Endometrium (tissue), 2 donors: ENCODE results near the gene PTPRF.

ENCODE experiments used
- FAIRE-seq: peaks from 2 replicates; lab custom pipeline; 2012; peaks lifted over from hg19 to GRCh38; lab: Jason Lieb, UNC
- donor health status: control.
- donor health status: control.

PTPRF gene

DNA sequence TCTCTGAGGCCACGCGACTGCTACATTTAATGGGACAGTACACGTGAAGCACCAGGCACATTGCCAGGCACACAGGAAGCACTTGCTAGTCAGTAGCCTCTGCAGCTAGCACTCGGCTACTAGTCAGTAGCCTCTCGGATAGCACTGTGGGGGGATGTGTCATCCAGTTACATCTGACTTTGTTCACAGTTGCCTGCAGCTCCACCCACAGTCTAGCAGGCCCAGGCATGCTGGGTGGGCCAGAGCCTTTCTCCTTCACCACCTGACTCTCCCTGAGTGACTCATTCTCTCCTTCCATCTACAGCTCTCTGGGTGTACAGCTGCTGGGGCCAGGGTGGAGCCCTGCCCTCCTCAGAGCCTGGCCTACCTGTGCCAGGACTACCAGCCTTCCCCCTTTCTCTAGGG is 51.5 kb downstream of the PTPRF start:
- no peak for FAIRE-seq

DNA sequence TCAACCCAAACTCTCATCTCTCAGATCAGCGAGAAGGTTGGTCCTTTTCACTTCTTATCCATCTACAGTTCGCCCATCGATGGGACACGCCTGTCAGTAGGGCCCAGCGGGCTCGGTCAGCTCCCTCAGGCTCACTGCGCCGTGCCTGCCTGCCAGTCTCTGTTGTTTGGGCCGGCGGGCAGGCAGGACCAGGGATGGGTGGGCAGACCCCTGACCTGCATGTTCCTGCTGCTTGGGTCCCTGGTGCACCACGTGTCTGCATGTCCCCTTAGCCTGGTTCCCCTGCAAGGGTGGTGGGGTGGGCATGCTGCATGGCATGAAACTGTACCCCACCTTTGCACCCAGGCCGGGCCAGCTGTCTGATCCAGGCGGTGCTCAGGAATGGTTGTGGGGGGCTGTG is 52.4 kb downstream of the PTPRF start:
- no peak for FAIRE-seq

DNA sequence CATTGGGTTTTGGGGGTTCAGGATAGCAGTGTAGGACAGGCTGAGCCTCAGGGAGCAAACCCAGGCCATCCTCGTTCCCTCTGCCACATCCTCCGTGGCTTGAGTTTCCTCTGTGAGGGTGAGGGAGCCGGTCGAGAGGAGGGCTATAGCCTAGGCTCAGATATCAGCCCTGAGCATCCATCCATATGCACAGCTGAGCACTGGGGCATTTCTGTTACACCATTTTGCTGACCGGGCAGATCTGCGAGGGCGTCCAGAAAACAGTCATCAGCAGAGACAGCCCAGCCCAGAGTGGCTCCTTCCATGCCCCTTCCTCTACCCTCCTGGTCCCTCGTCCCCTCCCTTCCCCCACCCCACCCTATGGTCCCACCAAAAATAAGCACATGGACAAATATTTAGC is 53.5 kb downstream of the PTPRF start:
- no peak for FAIRE-seq

DNA sequence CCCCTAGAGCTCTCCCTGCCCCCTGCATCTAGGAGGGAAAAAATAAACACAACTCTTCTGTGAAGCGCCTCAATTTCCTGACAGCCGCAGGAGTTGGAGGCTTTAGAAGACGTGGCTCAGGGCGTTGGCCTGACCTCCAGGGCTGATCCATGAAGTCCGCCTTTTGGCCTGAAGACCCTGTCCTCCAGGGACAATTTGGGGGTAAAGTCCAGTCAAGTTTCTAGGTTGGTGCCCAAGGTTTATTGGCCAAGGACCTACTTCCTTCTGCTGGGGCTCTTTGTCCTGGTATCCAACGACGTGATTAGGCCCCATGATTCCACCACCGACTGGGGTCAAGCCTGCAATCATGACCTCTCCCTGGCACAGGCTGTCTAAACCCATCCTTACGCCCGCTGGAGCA is 54.9 kb downstream of the PTPRF start:
- FAIRE-seq, result no peak

GRCh38 chr1:43586136-43586731 is 55.6 kb downstream of the PTPRF start:
- FAIRE-seq, result no peak

DNA sequence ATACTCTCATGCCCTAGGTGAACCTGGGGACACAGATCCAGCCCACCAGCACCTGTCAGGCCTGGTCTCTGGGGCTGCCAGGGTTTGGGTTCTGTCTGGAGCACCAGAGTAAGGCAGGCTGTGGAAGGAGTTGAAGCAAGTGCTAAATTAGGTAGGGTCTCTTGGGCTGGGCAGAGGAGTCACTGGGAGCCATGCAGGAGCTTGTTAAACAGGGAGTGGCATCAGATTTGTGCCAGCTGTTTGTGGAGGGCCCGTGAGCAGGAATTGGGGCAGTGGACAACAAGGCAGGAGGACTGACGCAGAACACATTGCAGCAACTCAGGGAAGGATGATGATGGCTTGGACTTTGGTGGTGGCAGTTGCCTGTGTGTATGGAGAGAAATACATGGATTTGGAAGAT is 56.3 kb downstream of the PTPRF start:
- no peak for FAIRE-seq

DNA sequence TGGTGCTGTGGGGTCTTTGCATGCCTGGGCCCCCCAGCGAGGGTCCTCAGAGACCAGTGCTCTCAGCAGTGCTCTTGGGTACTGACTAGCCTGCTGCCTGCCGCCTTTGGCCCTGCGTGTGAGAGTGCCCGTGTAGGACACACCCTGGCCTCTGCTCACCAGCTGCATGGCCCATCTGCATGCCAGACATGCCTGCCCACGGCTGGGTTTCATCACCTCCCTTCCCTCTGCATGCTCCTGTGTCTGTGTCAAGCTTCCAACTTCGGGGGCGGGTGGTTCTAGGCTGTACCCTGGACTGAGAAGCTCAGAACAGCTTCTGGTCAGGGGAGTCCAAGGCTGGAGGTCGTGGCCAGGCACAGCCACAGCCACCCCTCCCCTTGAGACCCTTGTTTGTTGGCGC is 56.9 kb downstream of the PTPRF start:
- FAIRE-seq, result no peak

DNA sequence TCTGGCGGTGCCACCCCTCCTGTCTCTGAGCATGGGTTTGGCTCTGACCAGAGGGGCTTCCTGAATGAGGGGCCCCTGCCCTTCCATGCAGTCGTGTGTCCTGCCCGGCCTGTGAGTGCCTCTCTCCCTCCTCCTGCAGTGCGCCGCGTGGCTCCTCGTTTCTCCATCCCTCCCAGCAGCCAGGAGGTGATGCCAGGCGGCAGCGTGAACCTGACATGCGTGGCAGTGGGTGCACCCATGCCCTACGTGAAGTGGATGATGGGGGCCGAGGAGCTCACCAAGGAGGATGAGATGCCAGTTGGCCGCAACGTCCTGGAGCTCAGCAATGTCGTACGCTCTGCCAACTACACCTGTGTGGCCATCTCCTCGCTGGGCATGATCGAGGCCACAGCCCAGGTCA is 57.9 kb downstream of the PTPRF start:
- no peak for FAIRE-seq

DNA sequence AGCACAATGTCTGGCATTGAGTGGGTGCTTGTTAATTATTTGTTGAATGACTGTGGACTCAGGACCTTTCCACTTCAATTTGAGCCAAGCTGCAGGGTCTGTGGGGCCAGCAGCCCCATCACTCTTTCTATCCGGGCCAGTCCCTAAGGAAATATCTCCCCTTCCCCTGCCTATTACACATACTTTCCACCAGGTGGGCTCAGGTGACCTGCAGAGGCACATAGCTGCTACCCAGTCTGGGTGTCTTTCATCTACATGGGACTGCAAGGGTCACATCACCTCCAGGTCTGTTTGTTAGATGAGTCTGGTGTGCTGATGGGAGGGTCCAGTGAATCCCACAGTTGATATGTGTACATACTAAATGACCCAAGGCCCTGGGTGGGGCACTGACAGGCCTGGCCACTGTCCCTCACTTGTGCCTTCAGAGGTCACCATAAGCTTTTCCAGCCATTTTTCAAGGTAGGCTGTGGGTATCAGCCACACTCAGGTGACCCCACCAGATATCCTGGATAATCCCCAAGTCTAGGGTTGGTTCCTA is 59.8 kb downstream of the PTPRF start:
- FAIRE-seq, result no peak

GRCh38 chr1:43591181-43591580 is 60.5 kb downstream of the PTPRF start:
- FAIRE-seq, result no peak

GRCh38 chr1:43592051-43592665 is 61.5 kb downstream of the PTPRF start:
- no peak for FAIRE-seq

DNA sequence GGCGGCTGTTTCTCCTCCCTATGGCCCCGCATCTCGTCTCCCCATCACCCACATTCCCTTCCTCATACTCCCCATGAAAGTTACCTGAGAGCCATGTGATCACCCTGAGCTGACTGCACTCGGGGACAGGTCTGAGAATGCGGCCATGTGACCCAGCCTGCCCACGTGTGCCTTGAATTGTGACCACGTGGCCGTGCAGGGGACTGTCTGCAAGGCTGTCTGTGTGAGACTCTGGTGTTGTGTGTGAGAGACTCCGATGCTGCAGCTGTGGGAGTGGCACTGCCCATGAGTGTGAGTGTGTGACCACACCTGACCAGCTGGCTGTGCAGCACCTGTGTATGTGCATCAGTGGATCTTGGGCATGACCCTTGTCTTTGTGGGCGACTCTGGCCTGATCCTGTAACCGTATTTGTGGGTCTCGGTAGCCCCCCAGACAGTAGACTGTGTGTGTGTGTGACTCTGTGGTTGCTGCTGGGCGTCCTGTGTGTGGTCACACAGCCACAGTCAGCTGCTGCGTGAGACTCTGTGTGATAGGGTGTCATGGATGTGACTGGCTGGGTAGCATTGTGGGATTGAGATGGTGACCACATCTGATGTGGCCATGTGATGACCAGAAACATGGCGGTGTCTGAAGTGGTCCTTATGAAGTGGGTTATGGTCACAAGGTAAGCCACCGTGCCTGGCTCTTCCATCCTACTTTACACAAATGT is 62.4 kb downstream of the PTPRF start:
- FAIRE-seq, result no peak

- no peak for FAIRE-seq
Observed at GRCh38 chr1:43596579-43596978, 65.9 kb downstream of the PTPRF start.

DNA sequence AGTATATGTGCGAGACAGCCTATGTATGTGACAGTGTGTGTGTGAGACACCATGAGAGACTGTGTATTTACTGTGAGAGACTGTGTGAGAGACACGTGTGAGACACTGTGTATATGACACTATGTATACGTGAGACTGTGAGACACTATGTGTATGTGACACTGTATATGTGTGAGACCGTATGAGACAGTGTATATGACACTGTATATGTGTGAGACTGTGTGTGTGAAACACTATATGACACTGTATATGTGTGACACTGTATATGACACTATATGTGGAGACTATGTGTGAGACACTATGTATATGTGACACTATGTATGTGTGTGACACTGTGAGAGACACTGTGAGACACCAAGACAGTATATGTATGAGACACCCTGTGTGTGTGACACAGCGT is 66.3 kb downstream of the PTPRF start:
- no peak for FAIRE-seq

DNA sequence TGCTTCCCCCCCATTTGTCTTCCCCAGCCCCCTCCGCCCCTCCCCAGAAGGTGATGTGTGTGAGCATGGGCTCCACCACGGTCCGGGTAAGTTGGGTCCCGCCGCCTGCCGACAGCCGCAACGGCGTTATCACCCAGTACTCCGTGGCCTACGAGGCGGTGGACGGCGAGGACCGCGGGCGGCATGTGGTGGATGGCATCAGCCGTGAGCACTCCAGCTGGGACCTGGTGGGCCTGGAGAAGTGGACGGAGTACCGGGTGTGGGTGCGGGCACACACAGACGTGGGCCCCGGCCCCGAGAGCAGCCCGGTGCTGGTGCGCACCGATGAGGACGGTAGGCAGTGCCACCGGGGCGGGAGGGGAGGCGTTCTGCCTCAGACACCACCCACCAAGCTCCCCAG is 67.0 kb downstream of the PTPRF start:
- no peak for FAIRE-seq

DNA sequence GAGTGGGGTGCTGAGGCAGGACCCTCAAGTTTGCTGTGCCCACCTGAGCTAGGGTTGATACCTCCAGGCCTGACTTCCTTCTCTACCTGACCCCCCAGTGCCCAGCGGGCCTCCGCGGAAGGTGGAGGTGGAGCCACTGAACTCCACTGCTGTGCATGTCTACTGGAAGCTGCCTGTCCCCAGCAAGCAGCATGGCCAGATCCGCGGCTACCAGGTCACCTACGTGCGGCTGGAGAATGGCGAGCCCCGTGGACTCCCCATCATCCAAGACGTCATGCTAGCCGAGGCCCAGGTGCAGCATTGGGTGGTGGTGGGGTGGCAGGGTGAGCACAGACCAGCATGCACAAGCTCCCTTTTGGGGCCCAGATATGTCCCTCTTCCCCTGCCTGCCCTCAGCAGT is 67.9 kb downstream of the PTPRF start:
- no peak for FAIRE-seq

DNA sequence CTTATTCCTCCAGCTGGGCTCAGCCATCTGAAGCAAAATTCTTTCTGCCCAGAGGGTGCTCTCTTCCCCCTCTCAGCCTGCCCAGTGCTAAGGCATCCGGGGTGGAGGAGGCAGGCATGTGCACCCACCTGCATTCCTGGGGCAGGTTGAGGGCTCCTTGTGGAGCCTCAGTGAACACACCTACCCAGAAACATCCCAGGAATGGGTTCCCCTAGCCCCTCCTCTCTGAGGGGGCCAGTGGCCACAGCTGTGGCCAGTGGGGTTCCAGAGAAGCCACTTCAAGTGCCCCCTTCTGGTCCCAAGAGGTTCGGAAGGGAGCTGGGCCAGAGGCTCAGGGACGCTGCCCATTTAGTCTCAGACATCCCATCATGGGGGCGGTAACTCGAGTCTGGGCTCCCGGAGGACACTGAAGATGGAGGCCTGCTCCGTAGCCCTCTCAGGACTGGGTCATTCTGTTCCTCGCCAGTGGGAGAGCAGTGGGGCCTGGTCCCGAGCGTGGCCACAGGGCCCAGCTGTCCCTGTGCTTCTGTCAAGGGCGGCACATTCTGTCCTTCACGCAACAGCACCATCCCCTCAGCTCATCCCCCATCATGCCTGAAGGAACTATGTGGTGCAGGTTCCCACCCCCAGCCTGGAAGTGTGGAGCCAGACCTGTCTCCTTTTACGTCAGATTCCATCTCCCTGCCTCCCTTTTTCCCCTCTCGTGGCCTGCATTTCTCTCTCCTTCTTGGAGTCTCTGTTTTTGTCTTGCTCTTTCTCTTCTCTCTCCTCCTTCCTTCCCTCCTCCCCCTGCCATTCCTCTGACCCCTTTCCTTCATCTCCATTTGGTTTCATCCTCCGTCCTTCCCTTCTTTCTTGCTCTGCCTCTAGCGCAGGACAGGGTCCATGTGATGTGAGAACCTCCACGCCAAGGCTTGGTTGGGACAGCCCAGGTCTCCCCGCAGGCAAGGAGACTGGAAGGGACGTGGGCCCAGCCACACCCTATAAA is 69.6 kb downstream of the PTPRF start:
- FAIRE-seq, result no peak

DNA sequence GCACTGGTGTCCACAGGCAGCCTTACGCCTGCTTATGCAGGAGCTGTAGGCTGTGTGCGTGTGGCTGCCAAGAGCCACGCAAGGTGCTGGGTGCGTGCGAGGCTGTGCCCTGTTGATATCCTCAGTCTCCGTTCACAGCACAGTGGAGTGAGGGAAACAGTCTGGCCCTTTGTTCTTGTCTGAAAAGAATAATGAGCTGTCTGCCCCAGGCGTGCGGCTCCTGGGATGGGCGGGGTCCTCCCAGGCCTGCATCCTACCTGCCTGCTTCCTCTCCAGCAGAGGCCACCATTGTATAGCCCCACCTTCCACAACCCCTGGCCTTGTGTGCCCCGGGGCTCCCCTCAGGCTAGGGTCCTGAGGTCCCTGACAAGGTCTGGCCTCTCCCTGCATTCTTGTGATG is 72.3 kb downstream of the PTPRF start:
- FAIRE-seq, result no peak

- no peak for FAIRE-seq
Observed at GRCh38 chr1:43604192-43604591, 73.5 kb downstream of the PTPRF start.

DNA sequence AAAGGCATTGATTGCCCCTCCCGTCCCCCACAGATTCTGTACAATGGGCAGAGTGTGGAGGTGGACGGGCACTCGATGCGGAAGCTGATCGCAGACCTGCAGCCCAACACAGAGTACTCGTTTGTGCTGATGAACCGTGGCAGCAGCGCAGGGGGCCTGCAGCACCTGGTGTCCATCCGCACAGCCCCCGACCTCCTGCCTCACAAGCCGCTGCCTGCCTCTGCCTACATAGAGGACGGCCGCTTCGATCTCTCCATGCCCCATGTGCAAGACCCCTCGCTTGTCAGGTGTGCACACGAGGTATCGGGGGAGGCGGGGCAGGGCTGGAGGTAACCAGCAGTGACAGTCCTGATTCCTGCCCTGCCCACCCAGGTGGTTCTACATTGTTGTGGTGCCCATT is 74.5 kb downstream of the PTPRF start:
- no peak for FAIRE-seq

DNA sequence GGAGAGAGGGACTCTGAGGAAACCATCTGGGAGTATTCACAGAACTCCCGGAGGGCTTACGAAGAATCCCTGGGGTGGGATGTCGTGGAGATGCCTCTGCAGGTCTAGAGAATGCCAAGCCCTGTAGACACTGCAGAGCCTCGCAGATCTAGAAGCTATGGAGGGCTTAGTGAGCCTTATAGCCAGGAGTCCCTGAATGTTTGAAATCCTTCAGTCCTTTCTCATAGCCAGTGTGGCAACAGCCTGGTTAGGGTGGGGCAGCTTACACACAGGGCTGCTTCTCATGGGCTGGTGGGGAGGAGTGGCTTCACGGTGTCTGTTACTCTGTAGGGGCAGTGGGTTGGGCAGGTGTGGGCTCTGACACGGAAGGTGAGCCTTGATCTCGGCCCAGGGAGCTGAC is 75.1 kb downstream of the PTPRF start:
- FAIRE-seq, result no peak

DNA sequence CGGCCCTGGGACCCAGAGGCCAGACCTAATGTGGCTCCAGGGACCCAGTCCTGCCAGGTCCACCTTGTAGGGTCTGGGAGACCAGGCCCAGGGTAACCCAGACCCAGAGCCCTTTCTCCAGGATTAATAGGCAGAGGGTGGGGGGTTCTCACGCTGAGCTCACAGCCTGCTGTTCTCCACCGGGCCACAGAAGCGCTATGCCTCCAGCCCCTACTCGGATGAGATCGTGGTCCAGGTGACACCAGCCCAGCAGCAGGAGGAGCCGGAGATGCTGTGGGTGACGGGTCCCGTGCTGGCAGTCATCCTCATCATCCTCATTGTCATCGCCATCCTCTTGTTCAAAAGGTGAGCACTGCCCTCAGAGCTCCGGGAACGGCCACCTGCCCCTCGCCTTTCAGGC is 75.9 kb downstream of the PTPRF start:
- FAIRE-seq, result no peak
